PC-3 (cell line): ENCODE results near the gene ZNF487. TPM values are rescaled to one million over a fixed set of nuclear protein-coding genes. Genes with fewer than 3 reads are reported as not detected.

Experiments used
- ATAC-seq: fragments of 200-7000 bp; cut with Tn5 transposase; 2 replicates; pipeline ENCODE4 v1.9.1; 2020; ENCODE audit warnings: mild to moderate bottlenecking, moderate library complexity
- BruUV-seq: library from RNA; stranded (reverse); fragments of 400-500 nt; replicated peaks from 2 replicates; lab custom pipeline; 2021; lab: Mats Ljungman, UMichigan
- CTCF ChIA-PET: fragments of 300-600 bp; sonication (Branson Sonifier 250); formaldehyde crosslinking; loops from one replicate; lab custom pipeline; 2022; ENCODE audit warnings: antibody characterized with exemption; lab: Charles Lee
- POLR2A ChIA-PET: fragments of 300-600 bp; sonication (Branson Sonifier 250); formaldehyde crosslinking; loops from one replicate; lab custom pipeline; 2022; ENCODE audit warnings: antibody characterized with exemption; ENCODE audit not compliant: unreplicated experiment; lab: Charles Lee
- DNase-seq: peaks from one replicate; pipeline ENCODE4 v3.0.0-alpha.2; 2015
- H2AFZ ChIP-seq: fragments of 300-600 bp; sonication (generic); 2 replicates; pipeline ENCODE4 v1.6.0; 2016; ENCODE audit warnings: antibody characterized with exemption, low read length
- H3F3A ChIP-seq: fragments of 300-600 bp; sonication (generic); one replicate; pipeline ENCODE4 v1.6.0; 2017; ENCODE audit warnings: antibody characterized with exemption, low read length, control low read depth, mild to moderate bottlenecking; ENCODE audit not compliant: unreplicated experiment
- H3K27ac ChIP-seq: fragments of 300-600 bp; sonication (generic); 2 replicates; pipeline ENCODE4 v1.5.1; 2016; ENCODE audit warnings: mild to moderate bottlenecking, low read length
- H3K27me3 ChIP-seq: fragments of 300-600 bp; sonication (generic); 2 replicates; pipeline ENCODE4 v1.6.1; 2016; ENCODE audit warnings: low read length, mixed read lengths
- H3K36me3 ChIP-seq: fragments of 300-600 bp; sonication (generic); 2 replicates; pipeline ENCODE4 v1.6.1; 2016; ENCODE audit warnings: low read depth, mixed run types, low read length, mixed read lengths
- H3K4me1 ChIP-seq: fragments of 300-600 bp; sonication (generic); 2 replicates; pipeline ENCODE4 v1.5.1; 2016; ENCODE audit warnings: low read length; ENCODE audit not compliant: insufficient read depth
- H3K4me2 ChIP-seq: fragments of 300-600 bp; sonication (generic); 2 replicates; pipeline ENCODE4 v1.6.0; 2016; ENCODE audit warnings: low read length
- H3K4me3 ChIP-seq: fragments of 300-600 bp; sonication (generic); 2 replicates; pipeline ENCODE4 v1.5.1; 2016; ENCODE audit warnings: mild to moderate bottlenecking, low read length, mixed read lengths
- H3K79me2 ChIP-seq: fragments of 300-600 bp; sonication (generic); 2 replicates; pipeline ENCODE4 v1.6.1; 2017; ENCODE audit warnings: low read length, mixed read lengths
- H3K9ac ChIP-seq: fragments of 300-600 bp; sonication (generic); 2 replicates; pipeline ENCODE4 v1.6.0; 2016; ENCODE audit warnings: mild to moderate bottlenecking, low read length
- H3K9me2 ChIP-seq: fragments of 300-600 bp; sonication (generic); replicated peaks from 2 replicates; pipeline ENCODE4 v1.6.1; 2016; ENCODE audit warnings: mixed run types, low read length, mixed read lengths
- H3K9me3 ChIP-seq: fragments of 300-600 bp; sonication (generic); 2 replicates; pipeline ENCODE4 v1.6.1; 2016; ENCODE audit warnings: low read length, mixed read lengths
- H4K20me1 ChIP-seq: fragments of 300-600 bp; sonication (generic); 2 replicates; pipeline ENCODE4 v1.6.1; 2016; ENCODE audit warnings: low read length, mixed read lengths
- EZH2 ChIP-seq: fragments of 300-600 bp; sonication (generic); IDR thresholded peaks from one replicate; pipeline ENCODE4 v1.6.1; 2017; ENCODE audit warnings: antibody characterized with exemption, mild to moderate bottlenecking, low read length; ENCODE audit not compliant: unreplicated experiment
- EZH2phosphoT487 ChIP-seq: fragments of 300-600 bp; sonication (generic); IDR thresholded peaks from 2 replicates; pipeline ENCODE4 v1.6.1; 2018; ENCODE audit warnings: mild to moderate bottlenecking, antibody characterized with exemption, low read length, borderline replicate concordance
- intact Hi-C: fragments of 100-400 bp; cut with micrococcal nuclease; formaldehyde crosslinking; loops from 2 replicates; pipeline ENCODE4 v1.9.0; 2023
- total RNA-seq: library from RNA; depleted of rRNA; stranded (reverse); fragments of >200 nt; gene quantifications from 2 replicates; pipeline ENCODE4 v1.2.3, GENCODE V29; 2014
- TF ChIP-seq, protein P1 (sequence below): fragments of 300-600 bp; sonication (generic); conservative IDR thresholded peaks from 2 replicates; pipeline ENCODE4 v1.5.1; 2017; ENCODE audit warnings: antibody characterized with exemption, low read depth, mild to moderate bottlenecking, low read length

ZNF487 gene
- total RNA-seq, 1 experiment from 2014 or later = 9.4 TPM

GRCh38 chr10:43408331-43408709 is 28.6 kb upstream of the ZNF487 start:
- Histone ChIP-seq H3K4me1 (peaks cover 32% of the 10 kb centered on the region), H3F3A (no peaks in the 10 kb centered on the region), H3K9me2 (no peaks in the 10 kb centered on the region), H3K9ac (peak overlapping the region; percentile 100), H2AFZ (peak overlapping the region; percentile 69; the same call in 1 of the 2 replicates), H3K27me3 (no peaks in the 10 kb centered on the region), H3K36me3 (peaks cover 4% of the 10 kb centered on the region), H3K4me3 (peak overlapping the region; percentile 98), H3K9me3 (no peaks in the 10 kb centered on the region), H3K4me2 (peak overlapping the region; percentile 99), H3K27ac (peak overlapping the region; percentile 91), H4K20me1 (peaks cover 34% of the 10 kb centered on the region), H3K79me2 (peaks cover 69% of the 10 kb centered on the region)
- TF ChIP-seq, protein P1, sequence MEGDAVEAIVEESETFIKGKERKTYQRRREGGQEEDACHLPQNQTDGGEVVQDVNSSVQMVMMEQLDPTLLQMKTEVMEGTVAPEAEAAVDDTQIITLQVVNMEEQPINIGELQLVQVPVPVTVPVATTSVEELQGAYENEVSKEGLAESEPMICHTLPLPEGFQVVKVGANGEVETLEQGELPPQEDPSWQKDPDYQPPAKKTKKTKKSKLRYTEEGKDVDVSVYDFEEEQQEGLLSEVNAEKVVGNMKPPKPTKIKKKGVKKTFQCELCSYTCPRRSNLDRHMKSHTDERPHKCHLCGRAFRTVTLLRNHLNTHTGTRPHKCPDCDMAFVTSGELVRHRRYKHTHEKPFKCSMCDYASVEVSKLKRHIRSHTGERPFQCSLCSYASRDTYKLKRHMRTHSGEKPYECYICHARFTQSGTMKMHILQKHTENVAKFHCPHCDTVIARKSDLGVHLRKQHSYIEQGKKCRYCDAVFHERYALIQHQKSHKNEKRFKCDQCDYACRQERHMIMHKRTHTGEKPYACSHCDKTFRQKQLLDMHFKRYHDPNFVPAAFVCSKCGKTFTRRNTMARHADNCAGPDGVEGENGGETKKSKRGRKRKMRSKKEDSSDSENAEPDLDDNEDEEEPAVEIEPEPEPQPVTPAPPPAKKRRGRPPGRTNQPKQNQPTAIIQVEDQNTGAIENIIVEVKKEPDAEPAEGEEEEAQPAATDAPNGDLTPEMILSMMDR = peak; percentile 16; the same call in 1 of the 2 replicates
- no peak for TF ChIP-seq EZH2phosphoT487
- POLR2A ChIA-PET = no interaction called here
- CTCF ChIA-PET = interaction anchor here (0.8 kb wide), 1 partner anchor 55 kb away, joined by 3 read pairs; no protein-coding TSS in a partner anchor
- no peak for DNase-seq
- intact Hi-C loops = no loop called here
- no TSS peak for BruUV-seq
- ATAC-seq = no peak

- TF ChIP-seq EZH2phosphoT487 = no peak
- TF ChIP-seq EZH2 = no peak
- TF ChIP-seq, protein P1 = no peak
- Histone ChIP-seq H3K27ac (peak within 1 kb of the TSS; percentile 91), H3K9me3 (no peaks in the 10 kb centered on the region), H3K4me1 (peaks cover 26% of the 10 kb centered on the region), H3K4me2 (peak within 1 kb of the TSS; percentile 99), H3K36me3 (no peaks in the 10 kb centered on the region), H3K4me3 (peak within 1 kb of the TSS; percentile 98), H2AFZ (peak within 1 kb of the TSS; percentile 77), H4K20me1 (peaks cover 30% of the 10 kb centered on the region), H3K27me3 (no peaks in the 10 kb centered on the region), H3K79me2 (peaks cover 64% of the 10 kb centered on the region), H3K9ac (peak within 1 kb of the TSS; percentile 100), H3K9me2 (no peaks in the 10 kb centered on the region), H3F3A (no peaks in the 10 kb centered on the region)
- no TSS peak for BruUV-seq
- CTCF ChIA-PET = interaction anchor here (0.6 kb wide), 1 partner anchor 12 kb away, joined by 6 read pairs; no protein-coding TSS in a partner anchor
- intact Hi-C loops = loop anchor here (1.0 kb wide), 2 partner anchors 11 to 27 kb away; no protein-coding TSS in a partner anchor
- POLR2A ChIA-PET = interaction anchor here (0.6 kb wide), 1 partner anchor 11 kb away, joined by 3 read pairs; no protein-coding TSS in a partner anchor
- ATAC-seq (peak; percentile 80), DNase-seq (peak; percentile 98)
Observed at GRCh38 chr10:43408710-43409384, 28.1 kb upstream of the ZNF487 start, which contains the start of gene HNRNPF. Gene HNRNPF, minus strand, starts transcription at chr10:43409186. Its CDS starts 21,302 bp downstream, at chr10:43387884.
